Measurements from ENCODE around the gene ADGRA1. TPM values are rescaled to one million over a fixed set of nuclear protein-coding genes. Genes with fewer than 3 reads are reported as not detected.

ADGRA1 gene
- total RNA-seq, 4 donors from 2014 or later: under 0.01 TPM; not detected in 3

DNA sequence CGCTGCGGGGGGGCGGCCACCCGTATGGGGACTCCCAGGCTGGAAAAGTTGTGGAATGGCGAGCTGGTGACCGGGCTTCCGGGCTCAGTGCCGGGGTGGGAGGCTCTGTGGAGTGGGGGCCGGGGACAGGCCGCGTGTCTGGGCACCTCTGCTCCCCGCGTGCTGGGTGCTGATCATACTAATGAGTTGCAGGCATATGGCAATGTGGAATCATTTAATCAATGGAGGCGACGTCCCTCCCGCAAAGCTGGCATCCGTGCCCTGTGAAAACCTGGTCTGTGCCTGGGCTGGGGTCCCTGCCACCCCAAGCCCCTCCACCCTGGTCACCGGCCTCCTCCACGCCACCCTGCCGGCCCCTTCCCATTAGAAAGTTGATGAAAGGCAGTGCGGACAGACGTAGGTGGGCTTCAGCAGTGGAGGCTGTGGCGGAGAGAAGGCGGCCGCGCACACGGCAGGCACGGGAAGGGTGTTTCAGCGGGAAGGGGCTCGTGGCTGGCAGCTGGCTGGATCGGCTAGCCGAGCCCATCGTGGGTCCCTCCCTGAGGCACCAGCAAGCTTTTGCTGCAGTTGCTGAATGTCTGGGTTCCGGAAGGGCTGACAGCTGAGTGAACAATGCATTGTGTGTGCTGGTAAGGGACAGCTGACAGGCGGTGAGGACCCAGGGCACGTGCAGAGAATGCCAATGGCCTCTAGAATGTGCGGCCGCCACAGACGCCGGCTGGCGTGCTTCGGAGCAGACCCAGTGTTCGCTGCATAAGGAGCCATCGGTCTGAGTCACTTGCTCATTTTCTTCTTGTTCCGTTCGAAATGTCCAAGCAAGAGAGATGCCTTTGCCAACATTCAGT, 1.5 kb downstream of the ADGRA1 start:
- H3K4me1 ChIP-seq: peaks cover 0 to 19% (median 0%) of the 10 kb centered on the region in 4 donors
- TF ChIP-seq EP300 (IDR thresholded peaks at IDR 0.05) (no peak), POLR2A (IDR thresholded peaks at IDR 0.05) (no peak)
- TF ChIP-seq, protein P1, sequence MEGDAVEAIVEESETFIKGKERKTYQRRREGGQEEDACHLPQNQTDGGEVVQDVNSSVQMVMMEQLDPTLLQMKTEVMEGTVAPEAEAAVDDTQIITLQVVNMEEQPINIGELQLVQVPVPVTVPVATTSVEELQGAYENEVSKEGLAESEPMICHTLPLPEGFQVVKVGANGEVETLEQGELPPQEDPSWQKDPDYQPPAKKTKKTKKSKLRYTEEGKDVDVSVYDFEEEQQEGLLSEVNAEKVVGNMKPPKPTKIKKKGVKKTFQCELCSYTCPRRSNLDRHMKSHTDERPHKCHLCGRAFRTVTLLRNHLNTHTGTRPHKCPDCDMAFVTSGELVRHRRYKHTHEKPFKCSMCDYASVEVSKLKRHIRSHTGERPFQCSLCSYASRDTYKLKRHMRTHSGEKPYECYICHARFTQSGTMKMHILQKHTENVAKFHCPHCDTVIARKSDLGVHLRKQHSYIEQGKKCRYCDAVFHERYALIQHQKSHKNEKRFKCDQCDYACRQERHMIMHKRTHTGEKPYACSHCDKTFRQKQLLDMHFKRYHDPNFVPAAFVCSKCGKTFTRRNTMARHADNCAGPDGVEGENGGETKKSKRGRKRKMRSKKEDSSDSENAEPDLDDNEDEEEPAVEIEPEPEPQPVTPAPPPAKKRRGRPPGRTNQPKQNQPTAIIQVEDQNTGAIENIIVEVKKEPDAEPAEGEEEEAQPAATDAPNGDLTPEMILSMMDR (IDR thresholded peaks at IDR 0.05): no peak
- no peak overlapping the region for H3K4me3 ChIP-seq
- no peak for DNase-seq (ENCODE audit: low spot score in 2 of 2)
- no peaks in the 10 kb centered on the region for H3K9me3 ChIP-seq
- H3K27ac ChIP-seq: no peak overlapping the region
- no peaks in the 10 kb centered on the region for H3K36me3 ChIP-seq
- WGBS, 2 donors: 42 to 47% methylated on average over 41 to 42 of the region's 46 CpGs
- H3K27me3 ChIP-seq: peaks cover 0 to 59% of the 10 kb centered on the region in 2 donors

DNA sequence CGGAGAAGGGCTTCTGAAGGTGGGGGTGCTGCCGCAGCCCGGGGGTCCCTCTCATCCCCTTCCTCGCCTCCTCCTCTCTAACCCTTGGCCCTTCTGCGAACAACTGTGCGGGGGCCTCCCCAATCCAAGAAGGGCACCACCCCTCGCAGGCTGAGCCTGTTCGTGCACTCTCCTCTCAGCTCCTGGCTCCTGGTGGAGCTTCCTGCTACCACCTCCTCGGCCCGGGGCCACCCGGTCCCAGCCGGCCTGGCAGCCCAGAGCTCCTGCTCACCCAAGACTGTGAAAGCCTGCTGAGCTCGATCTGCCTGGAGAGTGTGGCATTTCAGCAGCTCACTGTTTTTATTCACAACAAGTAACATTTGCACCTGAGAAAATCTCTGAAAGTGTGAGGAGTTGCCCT, 2.4 kb downstream of the ADGRA1 start:
- Histone ChIP-seq H3K9me3 (no peaks in the 10 kb centered on the region), H3K4me1 (peaks cover 0 to 19% (median 0%) of the 10 kb centered on the region in 4 donors), H3K4me3 (no peak overlapping the region), H3K36me3 (no peaks in the 10 kb centered on the region), H3K27ac (no peak overlapping the region), H3K27me3 (peaks cover 0 to 51% of the 10 kb centered on the region in 2 donors)
- 64 to 74% methylated on average over 12 to 13 of the region's 13 CpGs for WGBS, 2 donors
- TF ChIP-seq POLR2A (IDR thresholded peaks at IDR 0.05): no peak
- TF ChIP-seq, protein P1 (IDR thresholded peaks at IDR 0.05): no peak
- TF ChIP-seq EP300 (IDR thresholded peaks at IDR 0.05): no peak
- DNase-seq (ENCODE audit: low spot score in 2 of 2): no peak

DNA sequence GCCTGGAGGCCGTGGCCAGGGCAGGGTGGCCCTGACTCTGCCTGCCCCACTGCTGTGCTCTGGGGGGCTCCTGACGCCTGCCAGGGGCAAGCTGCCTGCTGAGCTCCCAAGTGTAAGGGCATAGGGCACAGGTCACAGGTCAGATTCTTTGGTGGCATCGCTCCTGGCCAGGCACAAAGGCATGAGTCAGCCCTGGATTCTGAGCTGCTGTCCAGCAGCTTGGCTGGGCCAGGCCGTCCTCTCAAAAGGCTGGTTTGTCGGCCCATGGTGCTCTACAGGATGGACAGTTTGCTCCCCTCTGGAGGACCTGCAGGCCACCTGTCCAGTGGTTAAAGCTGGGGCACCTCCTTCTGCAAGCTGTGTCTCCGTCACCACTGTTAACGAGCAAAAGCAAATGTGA, 2.9 kb downstream of the ADGRA1 start:
- Histone ChIP-seq H3K9me3 (no peaks in the 10 kb centered on the region), H3K27ac (no peak overlapping the region), H3K36me3 (no peaks in the 10 kb centered on the region), H3K27me3 (peaks cover 0 to 45% of the 10 kb centered on the region in 2 donors), H3K4me3 (no peak overlapping the region), H3K4me1 (peaks cover 0 to 19% (median 0%) of the 10 kb centered on the region in 4 donors)
- no peak for DNase-seq (ENCODE audit: low spot score in 2 of 2)
- TF ChIP-seq, protein P1 (IDR thresholded peaks at IDR 0.05): no peak
- TF ChIP-seq EP300 (IDR thresholded peaks at IDR 0.05) (no peak), POLR2A (IDR thresholded peaks at IDR 0.05) (no peak)
- 39 to 78% methylated on average over 2 to 4 of the region's 7 CpGs for WGBS, 2 donors

DNA sequence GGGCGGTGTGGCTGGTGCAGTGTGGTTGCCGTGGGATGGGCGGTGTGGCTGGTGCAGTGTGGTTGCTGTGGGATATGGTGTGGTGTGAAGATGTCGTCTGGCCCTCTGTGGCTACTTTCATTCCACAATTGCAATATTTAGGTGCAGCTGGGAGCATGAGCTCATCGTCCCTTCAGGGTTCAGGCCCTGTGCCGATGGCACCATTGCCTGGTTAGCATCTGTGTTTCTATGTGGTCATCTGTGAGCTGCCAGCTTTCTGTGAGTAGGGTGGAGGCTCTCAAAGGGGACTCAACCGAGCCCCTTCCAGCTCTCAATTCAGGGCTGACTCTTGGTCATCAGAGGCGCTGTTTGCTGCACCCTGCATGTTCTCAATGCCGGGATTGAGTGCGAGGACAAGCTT, 3.6 kb downstream of the ADGRA1 start:
- no peak overlapping the region for H3K27ac ChIP-seq
- H3K36me3 ChIP-seq: no peaks in the 10 kb centered on the region
- H3K9me3 ChIP-seq: no peaks in the 10 kb centered on the region
- H3K4me1 ChIP-seq: peaks cover 0 to 19% (median 0%) of the 10 kb centered on the region in 4 donors
- H3K4me3 ChIP-seq: no peak overlapping the region
- 77 to 91% methylated on average over 8 to 9 of the region's 10 CpGs for WGBS, 2 donors
- peaks cover 0 to 39% of the 10 kb centered on the region in 2 donors for H3K27me3 ChIP-seq
- TF ChIP-seq, protein P1 (IDR thresholded peaks at IDR 0.05): no peak
- TF ChIP-seq POLR2A (IDR thresholded peaks at IDR 0.05) (no peak), EP300 (IDR thresholded peaks at IDR 0.05) (no peak)
- DNase-seq (ENCODE audit: low spot score in 2 of 2): no peak

DNA sequence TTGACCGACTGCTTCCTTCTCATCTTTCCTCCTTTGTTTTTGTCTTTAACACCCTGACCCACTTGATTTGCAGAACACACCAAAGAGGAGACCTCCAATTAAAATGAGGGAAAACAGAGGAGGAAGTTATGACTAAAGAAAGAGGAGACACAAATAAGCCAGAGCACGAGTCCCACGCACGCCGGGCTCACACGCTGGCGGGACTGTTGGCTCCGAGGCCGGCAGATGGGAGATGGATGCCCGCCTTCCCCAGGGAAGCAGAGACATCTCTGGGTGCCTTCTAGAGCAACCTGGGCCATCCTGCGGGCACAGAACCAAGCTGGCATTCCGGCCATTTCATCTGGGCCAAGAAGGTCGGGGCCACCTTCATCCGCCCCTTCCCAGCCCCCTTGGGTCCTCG, 5.6 kb downstream of the ADGRA1 start:
- no peak for DNase-seq (ENCODE audit: low spot score in 2 of 2)
- Histone ChIP-seq H3K27me3 (peaks cover 0 to 29% of the 10 kb centered on the region in 2 donors), H3K4me3 (no peak overlapping the region), H3K36me3 (no peaks in the 10 kb centered on the region), H3K9me3 (no peaks in the 10 kb centered on the region), H3K27ac (no peak overlapping the region), H3K4me1 (peaks cover 0 to 8% (median 0%) of the 10 kb centered on the region in 4 donors)
- no peak for TF ChIP-seq POLR2A (IDR thresholded peaks at IDR 0.05)
- 79 to 84% methylated on average over 15 of the region's 15 CpGs for WGBS, 2 donors
